MG63 (cell line): ENCODE results near the gene AKAP5. TPM values are rescaled to one million over a fixed set of nuclear protein-coding genes. Genes with fewer than 3 reads are reported as not detected.

Experiments used
- DNase-seq: peaks from one replicate; pipeline ENCODE4 v3.0.0-alpha.2; 2020
- H3K27me3 ChIP-seq: fragments of 250-450 bp; sonication (Bioruptor Pico); 2 replicates; pipeline ENCODE4 v1.5.1; 2020; ENCODE audit warnings: mild to moderate bottlenecking, moderate library complexity
- H3K36me3 ChIP-seq: fragments of 250-450 bp; sonication (Bioruptor Pico); 2 replicates; pipeline ENCODE4 v1.5.1; 2020; ENCODE audit warnings: mild to moderate bottlenecking, moderate library complexity
- H3K4me3 ChIP-seq: fragments of 250-450 bp; sonication (Bioruptor Pico); 2 replicates; pipeline ENCODE4 v1.5.1; 2020; ENCODE audit warnings: mild to moderate bottlenecking, moderate library complexity
- H3K9me3 ChIP-seq: fragments of 250-450 bp; sonication (Bioruptor Pico); 2 replicates; pipeline ENCODE4 v1.5.1; 2020; ENCODE audit warnings: mild to moderate bottlenecking, moderate library complexity
- total RNA-seq: library from RNA; depleted of rRNA; stranded (reverse); fragments of >200 nt; shearing (Covaris generic); gene quantifications from 2 replicates; pipeline ENCODE4 v1.2.3, GENCODE V29; 2014; ENCODE audit warnings: low replicate concordance; rRNA removed

The AKAP5 gene
- 0.10 TPM in 1 of 2 replicates, not detected in the other for total RNA-seq

GRCh38 chr14:64465191-64465822 lies at the start of gene AKAP5:
TSS of gene AKAP5 (plus strand) at chr14:64465499. CDS start at chr14:64468395, 2,896 bp downstream.
- Histone ChIP-seq H3K9me3 (no peaks in the 10 kb centered on the region), H3K36me3 (no peaks in the 10 kb centered on the region), H3K27me3 (no peaks in the 10 kb centered on the region), H3K4me3 (peak within 1 kb of the TSS; percentile 42)
- peak; percentile 48 for DNase-seq

- Histone ChIP-seq H3K4me3 (no peak overlapping the region), H3K9me3 (no peaks in the 10 kb centered on the region)
- no peak for DNase-seq
Observed at GRCh38 chr14:64416348-64416932, 48.9 kb upstream of the AKAP5 start.

GRCh38 chr14:64417055-64417770 lies 48.1 kb upstream of the AKAP5 start:
- no peak for DNase-seq
- Histone ChIP-seq H3K36me3 (peaks cover 26% of the 10 kb centered on the region), H3K27me3 (no peaks in the 10 kb centered on the region), H3K9me3 (no peaks in the 10 kb centered on the region), H3K4me3 (no peak overlapping the region)

More at GRCh38 chr14:64416348-64416932, 48.9 kb upstream of the AKAP5 start:
- H3K27me3 ChIP-seq: no peaks in the 10 kb centered on the region
- peaks cover 25% of the 10 kb centered on the region for H3K36me3 ChIP-seq

DNA sequence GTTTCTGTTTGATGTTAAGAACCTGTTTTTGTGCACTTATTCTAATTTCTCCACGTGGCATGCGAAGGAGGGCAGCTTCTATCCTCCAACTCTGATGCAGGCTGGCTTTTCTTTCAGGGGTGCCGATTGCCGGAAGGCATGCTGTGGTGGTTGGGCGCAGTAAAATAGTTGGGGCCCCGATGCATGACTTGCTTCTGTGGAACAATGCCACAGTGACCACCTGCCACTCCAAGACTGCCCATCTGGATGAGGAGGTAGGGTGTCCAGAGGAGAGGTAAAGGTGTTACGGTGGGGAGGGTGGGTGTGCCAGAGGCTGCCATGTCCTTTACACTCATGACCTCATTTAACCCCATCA lies 47.6 kb upstream of the AKAP5 start:
- Histone ChIP-seq H3K4me3 (no peak overlapping the region), H3K36me3 (peaks cover 32% of the 10 kb centered on the region), H3K9me3 (no peaks in the 10 kb centered on the region), H3K27me3 (no peaks in the 10 kb centered on the region)
- no peak for DNase-seq

DNA sequence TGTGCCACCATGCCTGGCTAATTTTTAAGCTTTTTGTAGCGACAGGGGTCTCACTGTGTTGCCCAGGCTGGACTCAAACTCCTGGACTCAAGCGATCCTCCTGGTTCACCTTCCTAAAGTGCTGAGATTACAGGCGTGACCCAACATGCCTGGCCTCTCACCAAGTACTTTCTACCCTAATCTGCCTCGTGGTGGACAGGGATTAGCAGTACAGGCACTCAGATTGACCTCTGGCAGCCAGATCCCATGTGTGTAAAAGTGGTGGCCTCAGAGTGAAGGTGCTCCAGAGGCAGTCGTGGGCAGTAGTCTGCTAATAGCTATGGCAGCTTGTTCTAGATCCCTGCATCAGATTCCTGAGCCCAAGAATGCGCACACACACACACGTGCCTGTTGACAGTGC lies 46.3 kb upstream of the AKAP5 start:
- DNase-seq: no peak
- no peaks in the 10 kb centered on the region for H3K9me3 ChIP-seq
- H3K27me3 ChIP-seq: no peaks in the 10 kb centered on the region
- peaks cover 35% of the 10 kb centered on the region for H3K36me3 ChIP-seq
- no peak overlapping the region for H3K4me3 ChIP-seq

GRCh38 chr14:64421166-64421565 lies 44.1 kb upstream of the AKAP5 start:
- no peaks in the 10 kb centered on the region for H3K27me3 ChIP-seq
- H3K4me3 ChIP-seq: no peak overlapping the region
- H3K9me3 ChIP-seq: no peaks in the 10 kb centered on the region
- DNase-seq: peak; percentile 36
- H3K36me3 ChIP-seq: peaks cover 37% of the 10 kb centered on the region

DNA sequence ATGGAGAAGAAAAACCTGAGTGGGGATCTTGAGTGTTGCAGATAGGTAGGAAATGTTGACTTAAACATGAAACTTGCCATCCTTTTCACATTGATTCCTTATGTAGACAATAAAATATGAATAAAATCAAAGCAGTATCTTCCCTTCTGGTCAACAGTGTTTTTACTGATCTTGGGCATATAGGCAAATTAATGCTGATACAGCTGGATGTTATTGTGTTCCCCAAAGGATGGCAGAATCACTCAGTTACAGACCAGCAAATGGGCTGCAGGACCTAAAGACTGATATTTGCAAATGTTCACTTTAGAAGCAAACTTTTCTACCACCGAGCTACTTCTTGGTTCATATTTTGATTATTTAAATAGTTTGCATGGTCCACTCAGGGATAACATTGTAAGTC lies 43.3 kb upstream of the AKAP5 start:
- H3K27me3 ChIP-seq: no peaks in the 10 kb centered on the region
- H3K9me3 ChIP-seq: no peaks in the 10 kb centered on the region
- peaks cover 33% of the 10 kb centered on the region for H3K36me3 ChIP-seq
- DNase-seq: no peak
- H3K4me3 ChIP-seq: no peak overlapping the region

GRCh38 chr14:64422756-64423155 lies 42.5 kb upstream of the AKAP5 start:
- Histone ChIP-seq H3K36me3 (peaks cover 33% of the 10 kb centered on the region), H3K9me3 (no peaks in the 10 kb centered on the region), H3K4me3 (no peak overlapping the region), H3K27me3 (no peaks in the 10 kb centered on the region)
- DNase-seq: no peak

GRCh38 chr14:64423987-64424386 lies 41.3 kb upstream of the AKAP5 start:
- no peaks in the 10 kb centered on the region for H3K9me3 ChIP-seq
- H3K27me3 ChIP-seq: no peaks in the 10 kb centered on the region
- peak; percentile 24 for DNase-seq
- peaks cover 29% of the 10 kb centered on the region for H3K36me3 ChIP-seq
- no peak overlapping the region for H3K4me3 ChIP-seq

DNA sequence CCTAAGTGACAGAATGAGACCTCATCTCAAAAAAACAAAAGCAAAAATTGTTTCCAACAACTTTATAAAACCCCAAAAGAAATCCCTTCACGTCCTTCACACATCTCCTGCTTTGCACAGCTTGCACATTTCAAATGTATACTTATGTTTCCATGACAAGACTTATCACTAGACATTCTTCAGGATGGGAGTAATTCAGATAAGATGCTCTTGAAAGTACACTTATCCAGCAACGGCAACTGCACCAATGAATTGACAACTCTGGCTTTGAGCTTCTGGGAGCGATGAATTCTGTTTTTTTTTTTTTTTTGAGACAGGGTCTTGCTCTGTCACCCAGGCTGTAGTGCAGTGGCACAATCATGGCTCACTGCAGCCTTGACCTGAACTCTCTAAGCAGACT lies 30.8 kb upstream of the AKAP5 start:
- H3K9me3 ChIP-seq: no peaks in the 10 kb centered on the region
- no peak for DNase-seq
- no peaks in the 10 kb centered on the region for H3K27me3 ChIP-seq
- H3K4me3 ChIP-seq: no peak overlapping the region
- H3K36me3 ChIP-seq: peaks cover 54% of the 10 kb centered on the region

DNA sequence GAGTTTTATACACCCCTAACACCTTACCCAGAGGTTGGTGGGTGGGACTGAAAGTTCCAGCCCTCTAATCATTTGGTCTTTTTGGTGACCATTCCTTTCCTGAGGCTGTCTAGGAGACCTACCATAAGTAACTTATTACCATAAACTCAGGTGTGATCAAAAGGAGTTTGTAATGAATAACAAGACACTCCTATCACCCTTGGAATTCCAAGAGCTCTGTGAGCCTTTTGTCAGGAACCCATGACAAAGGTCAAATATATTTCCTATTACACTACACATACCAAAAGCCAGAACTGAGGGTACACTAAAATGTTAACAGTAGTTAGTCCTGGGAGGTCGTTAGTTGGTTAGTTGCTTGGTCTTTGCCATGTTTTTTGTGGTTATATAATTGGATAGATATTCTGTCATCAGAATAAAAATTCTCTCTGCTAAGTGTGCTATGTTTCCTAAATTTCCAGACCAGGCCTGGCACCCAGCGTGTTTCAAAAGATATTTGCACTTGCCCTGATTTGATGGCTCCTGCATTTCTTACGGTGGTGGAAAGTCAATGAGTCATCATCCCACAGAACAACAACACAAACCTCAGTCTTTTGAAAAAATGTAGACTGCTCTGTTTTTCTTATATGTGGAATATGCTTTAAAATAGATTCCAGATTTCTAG lies 27.0 kb upstream of the AKAP5 start:
- Histone ChIP-seq H3K4me3 (no peak overlapping the region), H3K27me3 (no peaks in the 10 kb centered on the region), H3K36me3 (peaks cover 53% of the 10 kb centered on the region), H3K9me3 (no peaks in the 10 kb centered on the region)
- peak; percentile 2 for DNase-seq

GRCh38 chr14:64439141-64439540 lies 26.2 kb upstream of the AKAP5 start:
- H3K4me3 ChIP-seq: no peak overlapping the region
- no peak for DNase-seq
- H3K9me3 ChIP-seq: no peaks in the 10 kb centered on the region
- no peaks in the 10 kb centered on the region for H3K27me3 ChIP-seq
- H3K36me3 ChIP-seq: peaks cover 53% of the 10 kb centered on the region

DNA sequence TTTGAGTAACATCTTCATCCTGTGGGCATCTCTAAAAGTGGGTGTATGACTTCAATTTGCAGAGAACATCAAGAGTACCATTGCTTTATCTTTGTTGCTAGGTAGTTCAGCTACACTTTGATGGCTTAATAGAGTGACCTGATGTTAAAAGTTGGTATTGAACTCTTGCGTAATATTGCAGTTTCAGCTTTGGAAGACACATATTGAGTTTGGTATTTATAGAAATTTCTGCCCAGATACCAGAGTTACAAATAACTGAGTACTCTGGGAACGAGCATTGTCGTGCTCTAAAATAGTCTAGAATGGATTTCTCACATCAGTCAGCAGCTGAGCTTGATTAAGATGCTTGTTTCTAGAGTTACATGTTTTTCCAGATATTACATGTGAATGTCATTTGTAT lies 24.8 kb upstream of the AKAP5 start:
- Histone ChIP-seq H3K4me3 (no peak overlapping the region), H3K27me3 (no peaks in the 10 kb centered on the region), H3K9me3 (no peaks in the 10 kb centered on the region), H3K36me3 (peaks cover 56% of the 10 kb centered on the region)
- DNase-seq: no peak

DNA sequence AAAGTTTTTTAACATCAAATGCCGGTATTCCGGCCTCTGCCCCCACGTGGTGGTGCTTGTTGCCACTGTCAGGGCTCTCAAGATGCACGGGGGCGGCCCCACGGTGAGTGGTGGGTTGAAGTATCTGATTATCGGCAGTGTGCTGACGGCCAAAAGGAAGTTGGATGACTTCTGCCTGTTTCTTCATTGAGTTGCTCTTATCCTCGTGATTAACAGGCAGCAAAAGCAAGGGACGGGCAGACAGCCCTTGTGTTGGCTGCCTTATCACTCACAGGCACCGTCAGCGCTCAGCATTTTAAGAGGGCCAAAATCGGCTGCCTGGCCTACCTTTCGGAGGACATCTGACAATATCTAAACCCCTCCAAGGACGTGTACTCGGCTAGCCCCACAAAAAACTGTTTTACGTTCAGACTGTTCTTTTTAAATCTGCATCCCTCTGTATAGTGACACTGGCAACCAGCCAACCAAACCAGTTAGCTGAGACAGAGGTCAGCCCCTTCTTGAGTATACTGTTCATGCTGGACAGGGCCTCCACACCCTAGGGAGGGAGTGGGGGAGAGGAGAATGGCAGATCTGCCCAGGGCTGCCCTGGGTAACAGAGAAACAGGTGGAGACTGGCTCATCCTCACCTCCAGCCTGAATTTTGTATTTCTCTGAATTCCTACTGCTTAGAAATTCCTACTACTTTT lies 22.9 kb upstream of the AKAP5 start:
- H3K9me3 ChIP-seq: no peaks in the 10 kb centered on the region
- peaks cover 46% of the 10 kb centered on the region for H3K36me3 ChIP-seq

DNA sequence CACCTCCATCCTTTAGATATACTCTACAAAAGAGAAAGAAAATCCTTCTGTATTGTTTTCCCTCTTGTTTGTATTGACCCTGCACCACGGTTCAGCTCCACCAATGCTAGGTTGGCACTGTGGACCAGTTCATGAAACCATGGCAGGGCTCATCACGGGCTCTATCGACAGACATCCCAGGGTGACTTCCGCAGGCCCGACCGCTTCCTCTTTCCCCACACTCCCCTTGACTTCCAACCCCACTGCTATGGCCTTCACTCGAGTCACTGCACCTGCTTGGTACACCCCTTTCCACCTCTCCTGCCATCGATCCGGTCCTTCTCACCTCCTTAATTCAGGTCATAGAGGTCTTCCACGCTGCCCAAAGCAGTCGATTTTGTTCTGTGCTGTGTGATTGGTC lies 21.2 kb upstream of the AKAP5 start:
- Histone ChIP-seq H3K27me3 (no peaks in the 10 kb centered on the region), H3K4me3 (no peak overlapping the region), H3K9me3 (no peaks in the 10 kb centered on the region), H3K36me3 (peaks cover 37% of the 10 kb centered on the region)
- DNase-seq: no peak

More for the DNA sequence above, 22.9 kb upstream of the AKAP5 start:
- no peak for DNase-seq
- Histone ChIP-seq H3K4me3 (no peak overlapping the region), H3K27me3 (no peaks in the 10 kb centered on the region)

DNA sequence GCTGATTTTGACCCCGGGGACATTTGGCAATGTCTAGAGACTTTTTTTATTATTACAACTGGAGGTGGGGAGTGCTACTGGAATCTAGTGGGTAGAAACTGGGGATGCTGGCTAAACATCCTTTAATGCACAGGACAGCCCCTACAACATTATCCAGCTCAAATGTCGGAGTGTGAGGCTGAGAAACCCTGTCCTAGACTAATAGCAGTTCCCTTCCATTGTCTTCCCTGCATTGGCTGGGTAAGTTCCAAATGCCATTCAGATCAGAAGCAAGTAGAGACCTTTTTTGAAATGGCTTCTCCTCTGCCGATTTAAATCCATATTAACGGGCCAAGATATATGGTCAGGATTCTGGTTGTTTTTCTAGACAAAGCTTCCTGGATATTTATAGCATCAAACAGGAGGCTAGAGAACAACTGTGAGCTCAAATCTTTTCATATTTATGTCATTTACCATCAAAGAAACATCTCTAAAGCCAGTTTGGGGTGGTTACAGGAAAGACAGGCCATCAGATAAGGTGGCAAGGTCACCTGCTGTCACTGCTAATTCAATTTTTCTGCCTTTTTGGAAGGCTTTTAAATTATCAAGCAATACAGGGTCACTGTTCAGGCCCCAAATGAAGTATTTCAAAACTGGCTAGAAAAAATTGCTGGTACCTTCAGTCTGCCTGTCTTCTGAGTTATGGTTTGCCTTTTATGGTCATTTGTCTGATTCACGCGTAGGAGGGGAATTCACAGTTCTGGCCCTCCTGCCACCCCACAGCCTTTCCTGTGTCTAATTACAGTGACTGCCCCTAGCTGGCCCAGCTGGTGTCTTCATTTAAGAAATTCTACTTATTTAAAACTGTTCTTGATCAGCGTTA lies 20.1 kb upstream of the AKAP5 start:
- no peaks in the 10 kb centered on the region for H3K9me3 ChIP-seq
- no peak overlapping the region for H3K4me3 ChIP-seq
- peaks cover 36% of the 10 kb centered on the region for H3K36me3 ChIP-seq
- no peak for DNase-seq
- no peaks in the 10 kb centered on the region for H3K27me3 ChIP-seq
